ENCODE measurements around the gene GABBR1. TPM values are rescaled to one million over a fixed set of nuclear protein-coding genes. Genes with fewer than 3 reads are reported as not detected.
A peak's percentile ranks its signal among the peaks of the same experiment; 100 is the strongest.

GABBR1 gene
- total and polyA plus RNA-seq, 2 donors (not counting 3 experiments of a cell fraction or from before 2014, with no cell fraction given) = 43.6 to 50.8 TPM

GRCh38 chr6:29576056-29576455, 56.9 kb downstream of the GABBR1 start:
- no peaks in the 10 kb centered on the region for H3K36me3 ChIP-seq (ENCODE audit: control insufficient read depth in 2 of 2, extremely low read depth in 1 of 2, insufficient read depth in 2 of 2, low read length in 2 of 2)
- H3K4me1 ChIP-seq (ENCODE audit: control insufficient read depth, extremely low read depth, insufficient read depth, low read length) = peaks cover 4% of the 10 kb centered on the region
- POLR2A ChIA-PET = no interaction called here
- DNase-seq (ENCODE audit: low read depth, low spot score) (peak; percentile 33), FAIRE-seq (no peak)
- BruUV-seq (replicated peaks) = no TSS peak
- CTCF ChIA-PET = no interaction called here
- intact Hi-C loops (cut with micrococcal nuclease) = no loop called here
- H3K79me2 ChIP-seq (ENCODE audit: control insufficient read depth, insufficient read depth, low read length) = no peaks in the 10 kb centered on the region
- peaks cover 0 to 2% of the 10 kb centered on the region in 2 experiments for H3K27me3 ChIP-seq (ENCODE audit: control insufficient read depth in 2 of 2, insufficient read depth in 2 of 2, low read length in 2 of 2)
- no peak overlapping the region for H3K27ac ChIP-seq (ENCODE audit: insufficient read depth, low read depth, low read length)
- H2AFZ ChIP-seq (ENCODE audit: low read depth, low read length) = no peak overlapping the region
- no peaks in the 10 kb centered on the region for H4K20me1 ChIP-seq (replicated peaks; ENCODE audit: control insufficient read depth, extremely low read depth, insufficient read depth, low read length)
- no peak overlapping the region for H3K4me3 ChIP-seq (replicated peaks in 1 of 3; ENCODE audit: insufficient read depth in 1 of 3, low read depth in 1 of 3, low read length in 3 of 3)
- no peaks in the 10 kb centered on the region for H3K9me3 ChIP-seq (replicated peaks; ENCODE audit: control insufficient read depth, insufficient read depth, low read length)
- H3K9ac ChIP-seq (replicated peaks; ENCODE audit: extremely low read depth, insufficient read depth, low read length) = no peak overlapping the region
- no peak overlapping the region for H3K4me2 ChIP-seq (ENCODE audit: insufficient read depth, low read length)
- dilution Hi-C loops (cut with MboI; ENCODE audit: extremely low pct_ligation_motif_present, low sequenced_read_pairs) = no loop called here
- H3K9me1 ChIP-seq (replicated peaks; ENCODE audit: control insufficient read depth, extremely low read depth, insufficient read depth, low read length) = no peaks in the 10 kb centered on the region
- TF ChIP-seq EZH2 (IDR thresholded peaks at IDR 0.05; ENCODE audit: borderline replicate concordance, low read depth, low read length, severe bottlenecking) = no peak
- no peak for TF ChIP-seq GATA2 (IDR thresholded peaks at IDR 0.05; ENCODE audit: insufficient read depth, insufficient read length, low read depth, low read length)
- TF ChIP-seq POLR2AphosphoS5 (IDR thresholded peaks at IDR 0.05; ENCODE audit: insufficient read depth, low read depth, low read length) = no peak
- TF ChIP-seq FOS (IDR thresholded peaks at IDR 0.05; ENCODE audit: borderline replicate concordance, insufficient read depth, low read length) = no peak
- no peak for TF ChIP-seq CTCF (IDR thresholded peaks at IDR 0.05; ENCODE audit: extremely low read depth in 1 of 2, insufficient read depth in 1 of 2, low read depth in 1 of 2, low read length in 2 of 2)
- no peak for TF ChIP-seq JUN (IDR thresholded peaks at IDR 0.05; ENCODE audit: borderline replicate concordance, insufficient read depth, insufficient read length, low read depth)
- TF ChIP-seq MYC (IDR thresholded peaks at IDR 0.05; ENCODE audit: low read depth, low read length) = no peak
- no peak for TF ChIP-seq POLR2A (IDR thresholded peaks at IDR 0.05; ENCODE audit: low read depth, low read length)
- TF ChIP-seq MAX (IDR thresholded peaks at IDR 0.05; ENCODE audit: insufficient read depth, insufficient read length) = no peak

Data from endothelial cell of umbilical vein (primary cell).